Fibroblast of lung (primary cell): ENCODE data around the gene FRMPD2.

Experiments used
- CTCF ChIP-seq, 2 donors: IDR thresholded peaks in 1 of 2; conservative IDR thresholded peaks in 1 of 2; 1 replicate in 1 of 2; 2 replicates in 1 of 2; pipeline ENCODE4 v1.5.1; 2011 to 2012; ENCODE audit warnings: low read length in 2 of 2, control low read depth in 1 of 2, inconsistent platforms in 1 of 2, low read depth in 1 of 2, mild to moderate bottlenecking in 1 of 2
- EZH2 ChIP-seq: IDR thresholded peaks from 2 replicates; pipeline ENCODE4 v1.5.1; 2012; ENCODE audit warnings: low read length, control low read depth, mild to moderate bottlenecking; ENCODE audit errors: missing control alignments

DNA sequence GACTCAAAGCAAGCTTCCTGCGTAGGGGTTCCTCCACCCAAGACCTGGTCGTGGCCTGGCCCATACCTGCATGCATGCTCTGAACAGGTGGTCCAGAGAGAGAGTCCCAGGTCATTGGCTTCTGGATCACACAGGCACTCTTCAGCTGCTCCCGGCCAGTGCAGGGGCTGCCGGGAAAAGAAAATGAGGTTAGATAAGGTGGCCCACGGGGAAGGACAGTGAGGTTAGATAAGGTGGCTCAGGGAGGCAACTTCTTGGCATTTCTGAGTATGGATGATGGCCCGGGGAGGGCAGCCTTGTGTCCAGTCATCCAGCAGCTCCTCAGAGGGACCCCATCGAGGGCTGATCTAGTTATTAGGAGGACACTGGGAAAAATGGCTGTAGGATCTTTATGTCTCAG is 87.4 kb downstream of the FRMPD2 start:
- TF ChIP-seq CTCF (conservative IDR thresholded peaks at IDR 0.05 in 1 of 2, IDR thresholded peaks at IDR 0.05 in 1 of 2; ENCODE audit: low read depth in 1 of 2, low read length in 2 of 2) (no peak), EZH2 (no peak)
